ENCODE data around the gene SMTN.
A peak's percentile ranks its signal among the peaks of the same experiment; 100 is the strongest.

SMTN gene

GRCh38 chr22:31133911-31134310, 52.8 kb downstream of the SMTN start:
- no peak for DNase-seq

- no peak for DNase-seq
Observed at GRCh38 chr22:31134688-31135087, 53.6 kb downstream of the SMTN start.

GRCh38 chr22:31135706-31136105, 54.6 kb downstream of the SMTN start:
- DNase-seq = no peak

DNA sequence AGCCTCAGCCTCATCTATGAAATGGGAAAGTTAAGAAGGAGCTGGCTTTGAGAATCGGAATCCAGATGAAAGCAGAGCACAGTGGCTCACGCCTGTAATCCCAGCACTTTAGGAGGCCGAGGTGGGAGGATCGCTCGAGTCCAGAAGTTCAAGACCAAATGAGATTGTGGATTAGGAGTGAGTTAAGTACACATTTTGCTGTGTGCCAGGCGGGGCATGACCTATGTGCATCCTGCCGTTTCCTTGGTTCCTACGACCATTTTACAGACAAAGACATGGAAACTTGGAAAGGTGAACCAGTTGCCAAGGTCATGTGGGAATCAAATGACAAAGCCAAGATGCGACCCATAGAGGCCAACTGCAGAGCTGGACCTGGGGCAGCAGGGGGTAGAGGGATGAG, 55.0 kb downstream of the SMTN start:
- no peak for DNase-seq

- DNase-seq = no peak
Observed at GRCh38 chr22:31136711-31137110, 55.6 kb downstream of the SMTN start.

GRCh38 chr22:31137721-31138120, 56.6 kb downstream of the SMTN start:
- no peak for DNase-seq

- no peak for DNase-seq
Observed at GRCh38 chr22:31138126-31138525, 57.0 kb downstream of the SMTN start.

- no peak for DNase-seq
Observed at GRCh38 chr22:31139066-31139465, 57.9 kb downstream of the SMTN start.

DNA sequence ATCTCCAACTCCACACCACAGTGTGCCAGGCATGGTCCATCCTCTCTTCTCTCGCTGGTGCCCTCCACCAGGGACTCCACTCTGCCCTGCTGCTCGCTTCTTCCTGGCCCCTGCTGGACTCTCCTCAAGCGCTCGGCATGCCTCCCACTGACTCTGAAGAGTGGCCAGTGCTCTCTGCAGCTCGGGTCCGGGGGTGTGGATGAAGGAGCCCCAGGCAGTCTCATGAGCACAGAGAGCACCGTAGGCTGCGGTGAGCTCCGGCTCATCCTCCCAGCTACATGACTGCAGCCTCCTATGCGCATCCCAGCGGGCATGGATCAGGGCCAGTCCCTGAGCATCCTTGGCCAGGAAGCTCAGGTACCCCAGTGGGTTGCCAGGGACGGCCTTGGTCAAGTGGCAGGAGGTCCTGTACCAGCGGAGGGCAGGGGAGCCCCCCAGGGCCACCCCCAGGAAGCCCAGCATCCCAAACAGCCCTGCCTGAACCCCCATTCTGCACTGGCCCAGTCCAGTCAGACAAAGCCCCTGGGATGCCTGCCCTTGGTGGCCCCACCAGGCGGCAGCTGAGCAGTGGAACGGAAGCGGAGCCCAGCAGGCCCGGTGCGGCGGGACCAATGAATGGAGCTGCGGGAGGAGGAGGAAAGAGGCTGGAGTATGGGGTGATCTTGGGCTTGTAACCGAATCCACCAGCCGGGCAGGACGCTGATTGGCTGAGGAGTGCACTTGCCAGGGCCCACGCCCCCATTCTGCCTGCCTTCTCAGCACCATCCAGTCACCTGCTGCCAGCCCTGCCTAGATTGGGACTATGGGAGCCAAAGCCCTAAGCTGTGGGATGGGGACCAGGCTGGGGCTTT, 59.0 kb downstream of the SMTN start, which contains the start of gene PLA2G3:
Gene PLA2G3 (minus strand): TSS at position 643 of the 851 bp plus-strand sequence. CDS start 154 bp downstream, at position 489.
- DNase-seq = no peak

DNA sequence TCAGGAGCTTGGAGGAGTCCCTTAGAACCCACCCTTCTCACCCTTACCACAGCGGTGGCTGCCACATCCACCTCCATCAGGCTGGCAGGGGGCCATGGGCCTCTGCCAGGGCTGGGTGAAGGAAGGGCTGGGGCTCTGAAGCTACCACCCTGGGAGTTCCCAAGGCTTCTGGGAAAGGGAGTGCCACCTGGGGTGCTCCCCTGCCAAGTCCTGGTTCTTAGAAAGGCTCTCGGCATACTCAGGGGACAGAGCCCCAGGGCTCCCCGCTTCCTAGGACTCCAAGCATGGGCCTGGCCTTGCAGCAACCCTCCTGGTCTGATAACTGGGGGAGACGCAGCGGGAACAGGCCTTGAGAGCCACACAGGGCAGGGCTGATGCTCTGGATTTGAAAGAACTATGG, 59.6 kb downstream of the SMTN start:
- DNase-seq = no peak

GRCh38 chr22:31141551-31141950, 60.4 kb downstream of the SMTN start:
- DNase-seq = no peak

- no peak for DNase-seq
Observed at GRCh38 chr22:31142285-31142684, 61.2 kb downstream of the SMTN start.

DNA sequence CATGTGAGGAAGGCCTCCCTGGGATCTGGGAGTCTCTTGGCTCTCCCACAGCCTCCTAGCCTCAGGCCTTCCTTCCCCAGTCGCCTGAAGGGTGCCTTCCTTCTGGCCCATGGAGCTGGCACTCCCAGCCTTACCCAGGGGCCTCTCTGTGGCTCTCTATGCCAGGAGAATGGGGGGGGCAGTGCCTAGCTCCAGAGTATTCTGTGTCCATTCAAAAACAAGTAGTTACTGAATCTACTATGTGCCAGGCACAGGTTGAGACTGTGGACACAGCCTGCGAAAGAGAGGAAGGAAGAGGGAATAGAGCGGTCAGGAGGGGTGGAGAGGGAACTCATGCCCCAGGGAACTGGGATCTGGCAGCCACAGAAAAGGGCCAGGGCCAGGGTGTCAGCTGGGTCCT, 61.9 kb downstream of the SMTN start:
- DNase-seq = no peak

DNA sequence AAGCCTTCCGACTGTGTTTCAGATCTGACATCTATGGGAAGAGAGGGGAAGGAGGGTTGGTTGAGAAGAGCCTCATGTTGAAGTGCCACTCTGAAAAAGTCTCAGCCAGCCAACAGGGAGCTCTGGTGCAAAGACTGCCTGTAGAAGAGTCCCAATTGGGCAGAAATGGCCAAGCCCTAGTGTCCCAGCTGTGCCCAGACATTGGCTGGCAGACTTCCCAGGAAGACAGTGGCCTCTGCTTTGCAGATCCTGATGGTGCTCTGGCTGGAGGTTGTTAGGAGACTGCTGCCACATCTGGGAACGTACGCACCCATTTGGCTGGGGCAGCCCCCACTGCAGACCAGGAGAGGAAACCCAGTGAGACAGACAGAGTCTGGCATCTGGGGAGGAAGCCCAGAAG, 62.4 kb downstream of the SMTN start:
- DNase-seq = no peak

GRCh38 chr22:31144223-31144622, 63.1 kb downstream of the SMTN start:
- no peak for DNase-seq

- DNase-seq = no peak
Observed at GRCh38 chr22:31148488-31148887, 67.4 kb downstream of the SMTN start.

DNA sequence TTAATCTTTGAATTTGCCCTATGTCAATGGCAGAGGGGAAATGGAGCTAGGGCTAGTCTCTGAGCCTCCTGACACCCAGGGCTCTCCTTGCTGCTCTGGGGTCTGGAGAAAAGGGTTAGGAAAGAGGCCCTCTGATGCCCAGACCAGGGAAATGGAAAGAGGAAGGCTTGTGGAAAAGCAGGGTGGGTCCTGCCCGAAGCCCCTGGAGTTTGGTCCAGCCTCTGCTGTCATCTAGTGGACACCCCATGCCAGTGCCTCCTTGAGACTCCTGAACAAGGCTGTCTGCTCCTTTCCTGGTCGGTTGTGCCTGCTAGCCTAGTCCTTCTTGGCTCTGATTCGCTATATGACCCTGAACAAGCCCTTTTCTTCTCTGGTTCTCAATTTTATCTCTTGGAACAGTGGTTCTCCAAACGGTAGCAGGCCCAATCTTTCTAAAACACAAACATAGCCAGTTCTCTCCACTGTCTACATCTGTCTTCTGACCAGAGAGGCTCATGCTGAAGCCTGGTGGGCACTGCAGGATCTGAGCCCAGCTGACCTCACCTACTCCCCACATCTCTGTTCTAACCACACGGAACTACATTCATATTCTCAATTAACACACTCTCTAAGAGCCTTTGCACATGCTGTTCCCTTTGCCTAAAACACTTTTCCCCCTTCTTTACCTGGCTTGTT, 68.0 kb downstream of the SMTN start:
- DNase-seq = peak; percentile 44

DNA sequence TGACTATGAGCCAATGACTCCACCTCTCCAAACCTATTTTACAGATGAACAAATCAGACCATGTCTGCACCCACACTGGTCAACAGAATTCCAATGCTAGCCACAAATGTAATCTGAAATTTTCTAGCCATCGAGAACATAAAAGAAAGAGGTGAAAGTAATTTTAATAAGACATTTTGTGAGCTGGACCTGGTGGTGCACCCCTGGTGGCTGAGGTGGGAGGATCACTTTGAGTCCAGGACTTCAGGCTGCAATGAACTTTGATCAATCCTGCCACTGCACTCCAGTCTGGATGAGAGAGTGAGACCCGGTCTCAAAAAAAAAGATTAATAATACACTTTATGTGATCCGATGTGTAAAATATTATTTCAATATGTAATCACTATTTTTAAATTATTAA, 69.5 kb downstream of the SMTN start:
- DNase-seq = no peak

DNA sequence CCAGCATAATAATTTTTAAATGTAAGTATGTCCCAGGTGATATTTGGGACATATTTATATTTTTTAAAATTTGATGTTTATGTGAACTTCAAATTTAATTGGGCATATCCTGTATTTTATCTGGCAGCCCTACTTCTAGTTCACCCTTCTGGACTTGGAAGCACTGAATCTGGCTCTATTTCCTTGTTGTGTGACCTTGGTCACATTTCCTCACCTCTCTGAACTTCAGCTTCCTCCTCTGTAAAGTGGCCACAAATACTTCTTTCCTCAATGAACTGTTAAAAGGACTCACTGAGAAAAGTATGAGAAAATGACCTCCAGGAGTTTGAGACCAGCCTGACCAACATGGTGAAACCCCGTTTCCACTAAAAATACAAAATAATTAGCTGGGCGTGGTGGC, 70.8 kb downstream of the SMTN start:
- DNase-seq = no peak

DNA sequence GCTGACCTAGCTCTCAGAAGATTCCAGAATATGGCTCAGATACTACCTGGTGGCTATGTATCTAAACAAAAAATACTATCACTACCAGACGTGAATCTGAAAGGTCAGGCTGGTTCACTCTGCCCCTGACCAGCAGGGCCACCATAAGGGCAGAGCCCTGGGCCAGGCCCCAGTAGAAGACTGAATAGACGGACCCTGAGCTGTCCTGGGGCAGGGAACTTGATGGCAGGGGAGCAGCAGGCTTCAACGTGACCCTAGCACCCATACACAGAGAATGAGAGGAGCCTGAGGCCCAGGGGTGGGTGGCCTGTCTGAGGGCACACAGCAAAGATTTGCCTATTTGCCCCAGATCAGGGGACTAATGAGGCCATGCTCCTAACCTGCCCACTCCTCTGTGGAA, 72.2 kb downstream of the SMTN start:
- DNase-seq = no peak

Data from CD4-positive, alpha-beta T cell treated with Interleukin-17A for 1 hour (primary cell).